ENCODE data around the gene WDR74. TPM values are rescaled to one million over a fixed set of nuclear protein-coding genes. Genes with fewer than 3 reads are reported as not detected.

WDR74 gene
- total and polyA plus RNA-seq, 9 of the 15 experiments (the other 6 are each of a cell fraction or from before 2014, with no cell fraction given), result 32.7 to 210 (median 114) TPM

DNA sequence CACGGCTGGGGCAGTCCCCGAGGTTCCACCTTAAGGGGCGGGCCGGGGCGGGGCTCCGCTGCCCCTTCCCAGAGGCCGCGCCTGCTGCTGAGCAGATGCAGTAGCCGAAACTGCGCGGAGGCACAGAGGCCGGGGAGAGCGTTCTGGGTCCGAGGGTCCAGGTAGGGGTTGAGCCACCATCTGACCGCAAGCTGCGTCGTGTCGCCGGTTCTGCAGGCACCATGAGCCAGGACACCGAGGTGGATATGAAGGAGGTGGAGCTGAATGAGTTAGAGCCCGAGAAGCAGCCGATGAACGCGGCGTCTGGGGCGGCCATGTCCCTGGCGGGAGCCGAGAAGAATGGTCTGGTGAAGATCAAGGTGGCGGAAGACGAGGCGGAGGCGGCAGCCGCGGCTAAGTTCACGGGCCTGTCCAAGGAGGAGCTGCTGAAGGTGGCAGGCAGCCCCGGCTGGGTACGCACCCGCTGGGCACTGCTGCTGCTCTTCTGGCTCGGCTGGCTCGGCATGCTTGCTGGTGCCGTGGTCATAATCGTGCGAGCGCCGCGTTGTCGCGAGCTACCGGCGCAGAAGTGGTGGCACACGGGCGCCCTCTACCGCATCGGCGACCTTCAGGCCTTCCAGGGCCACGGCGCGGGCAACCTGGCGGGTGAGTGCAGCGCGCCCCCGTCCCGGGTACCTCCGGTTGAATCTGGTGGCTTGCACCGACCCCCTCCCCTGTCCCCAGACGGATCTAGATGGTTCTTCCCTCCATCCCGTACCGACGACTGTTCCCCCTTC lies 41.6 kb upstream of the WDR74 start, which contains the start of gene SLC3A2 (continued):
- TF ChIP-seq, protein P1, sequence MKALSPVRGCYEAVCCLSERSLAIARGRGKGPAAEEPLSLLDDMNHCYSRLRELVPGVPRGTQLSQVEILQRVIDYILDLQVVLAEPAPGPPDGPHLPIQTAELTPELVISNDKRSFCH (CRISPR knock-in tag; IDR thresholded peaks at IDR 0.05), result no peak
- TF ChIP-seq, protein P1 (tag; IDR thresholded peaks at IDR 0.05), result peak; percentile 95
- no peak for TF ChIP-seq XRCC3 (IDR thresholded peaks at IDR 0.05)
- TF ChIP-seq ZFPM2 (CRISPR knock-in tag; IDR thresholded peaks at IDR 0.05), result 0 out of 2 replicates have a peak, but pooled peaks have one; percentile 44
- no peak for TF ChIP-seq ZNF239 (CRISPR knock-in tag; IDR thresholded peaks at IDR 0.05)
- no peak for TF ChIP-seq SRSF7 (optimal IDR thresholded peaks at IDR 0.05; ENCODE audit: low read depth, low read length)
- peak in 1 of 2 experiments; percentile 11; a peak in 1 of 3 replicates for TF ChIP-seq CBX3 (IDR thresholded peaks at IDR 0.05; ENCODE audit: borderline replicate concordance in 1 of 2, low read length in 2 of 2)
- TF ChIP-seq GATA2 (CRISPR knock-in tag; IDR thresholded peaks at IDR 0.05), result no peak
- TF ChIP-seq SNRNP70 (optimal IDR thresholded peaks at IDR 0.05; ENCODE audit: low read depth, low read length), result no peak
- TF ChIP-seq ETV5 (CRISPR knock-in tag; IDR thresholded peaks at IDR 0.05; ENCODE audit: low read depth), result peak; percentile 74
- no peak for TF ChIP-seq SETDB1 (IDR thresholded peaks at IDR 0.05; ENCODE audit: low read length)
- TF ChIP-seq, protein P2, sequence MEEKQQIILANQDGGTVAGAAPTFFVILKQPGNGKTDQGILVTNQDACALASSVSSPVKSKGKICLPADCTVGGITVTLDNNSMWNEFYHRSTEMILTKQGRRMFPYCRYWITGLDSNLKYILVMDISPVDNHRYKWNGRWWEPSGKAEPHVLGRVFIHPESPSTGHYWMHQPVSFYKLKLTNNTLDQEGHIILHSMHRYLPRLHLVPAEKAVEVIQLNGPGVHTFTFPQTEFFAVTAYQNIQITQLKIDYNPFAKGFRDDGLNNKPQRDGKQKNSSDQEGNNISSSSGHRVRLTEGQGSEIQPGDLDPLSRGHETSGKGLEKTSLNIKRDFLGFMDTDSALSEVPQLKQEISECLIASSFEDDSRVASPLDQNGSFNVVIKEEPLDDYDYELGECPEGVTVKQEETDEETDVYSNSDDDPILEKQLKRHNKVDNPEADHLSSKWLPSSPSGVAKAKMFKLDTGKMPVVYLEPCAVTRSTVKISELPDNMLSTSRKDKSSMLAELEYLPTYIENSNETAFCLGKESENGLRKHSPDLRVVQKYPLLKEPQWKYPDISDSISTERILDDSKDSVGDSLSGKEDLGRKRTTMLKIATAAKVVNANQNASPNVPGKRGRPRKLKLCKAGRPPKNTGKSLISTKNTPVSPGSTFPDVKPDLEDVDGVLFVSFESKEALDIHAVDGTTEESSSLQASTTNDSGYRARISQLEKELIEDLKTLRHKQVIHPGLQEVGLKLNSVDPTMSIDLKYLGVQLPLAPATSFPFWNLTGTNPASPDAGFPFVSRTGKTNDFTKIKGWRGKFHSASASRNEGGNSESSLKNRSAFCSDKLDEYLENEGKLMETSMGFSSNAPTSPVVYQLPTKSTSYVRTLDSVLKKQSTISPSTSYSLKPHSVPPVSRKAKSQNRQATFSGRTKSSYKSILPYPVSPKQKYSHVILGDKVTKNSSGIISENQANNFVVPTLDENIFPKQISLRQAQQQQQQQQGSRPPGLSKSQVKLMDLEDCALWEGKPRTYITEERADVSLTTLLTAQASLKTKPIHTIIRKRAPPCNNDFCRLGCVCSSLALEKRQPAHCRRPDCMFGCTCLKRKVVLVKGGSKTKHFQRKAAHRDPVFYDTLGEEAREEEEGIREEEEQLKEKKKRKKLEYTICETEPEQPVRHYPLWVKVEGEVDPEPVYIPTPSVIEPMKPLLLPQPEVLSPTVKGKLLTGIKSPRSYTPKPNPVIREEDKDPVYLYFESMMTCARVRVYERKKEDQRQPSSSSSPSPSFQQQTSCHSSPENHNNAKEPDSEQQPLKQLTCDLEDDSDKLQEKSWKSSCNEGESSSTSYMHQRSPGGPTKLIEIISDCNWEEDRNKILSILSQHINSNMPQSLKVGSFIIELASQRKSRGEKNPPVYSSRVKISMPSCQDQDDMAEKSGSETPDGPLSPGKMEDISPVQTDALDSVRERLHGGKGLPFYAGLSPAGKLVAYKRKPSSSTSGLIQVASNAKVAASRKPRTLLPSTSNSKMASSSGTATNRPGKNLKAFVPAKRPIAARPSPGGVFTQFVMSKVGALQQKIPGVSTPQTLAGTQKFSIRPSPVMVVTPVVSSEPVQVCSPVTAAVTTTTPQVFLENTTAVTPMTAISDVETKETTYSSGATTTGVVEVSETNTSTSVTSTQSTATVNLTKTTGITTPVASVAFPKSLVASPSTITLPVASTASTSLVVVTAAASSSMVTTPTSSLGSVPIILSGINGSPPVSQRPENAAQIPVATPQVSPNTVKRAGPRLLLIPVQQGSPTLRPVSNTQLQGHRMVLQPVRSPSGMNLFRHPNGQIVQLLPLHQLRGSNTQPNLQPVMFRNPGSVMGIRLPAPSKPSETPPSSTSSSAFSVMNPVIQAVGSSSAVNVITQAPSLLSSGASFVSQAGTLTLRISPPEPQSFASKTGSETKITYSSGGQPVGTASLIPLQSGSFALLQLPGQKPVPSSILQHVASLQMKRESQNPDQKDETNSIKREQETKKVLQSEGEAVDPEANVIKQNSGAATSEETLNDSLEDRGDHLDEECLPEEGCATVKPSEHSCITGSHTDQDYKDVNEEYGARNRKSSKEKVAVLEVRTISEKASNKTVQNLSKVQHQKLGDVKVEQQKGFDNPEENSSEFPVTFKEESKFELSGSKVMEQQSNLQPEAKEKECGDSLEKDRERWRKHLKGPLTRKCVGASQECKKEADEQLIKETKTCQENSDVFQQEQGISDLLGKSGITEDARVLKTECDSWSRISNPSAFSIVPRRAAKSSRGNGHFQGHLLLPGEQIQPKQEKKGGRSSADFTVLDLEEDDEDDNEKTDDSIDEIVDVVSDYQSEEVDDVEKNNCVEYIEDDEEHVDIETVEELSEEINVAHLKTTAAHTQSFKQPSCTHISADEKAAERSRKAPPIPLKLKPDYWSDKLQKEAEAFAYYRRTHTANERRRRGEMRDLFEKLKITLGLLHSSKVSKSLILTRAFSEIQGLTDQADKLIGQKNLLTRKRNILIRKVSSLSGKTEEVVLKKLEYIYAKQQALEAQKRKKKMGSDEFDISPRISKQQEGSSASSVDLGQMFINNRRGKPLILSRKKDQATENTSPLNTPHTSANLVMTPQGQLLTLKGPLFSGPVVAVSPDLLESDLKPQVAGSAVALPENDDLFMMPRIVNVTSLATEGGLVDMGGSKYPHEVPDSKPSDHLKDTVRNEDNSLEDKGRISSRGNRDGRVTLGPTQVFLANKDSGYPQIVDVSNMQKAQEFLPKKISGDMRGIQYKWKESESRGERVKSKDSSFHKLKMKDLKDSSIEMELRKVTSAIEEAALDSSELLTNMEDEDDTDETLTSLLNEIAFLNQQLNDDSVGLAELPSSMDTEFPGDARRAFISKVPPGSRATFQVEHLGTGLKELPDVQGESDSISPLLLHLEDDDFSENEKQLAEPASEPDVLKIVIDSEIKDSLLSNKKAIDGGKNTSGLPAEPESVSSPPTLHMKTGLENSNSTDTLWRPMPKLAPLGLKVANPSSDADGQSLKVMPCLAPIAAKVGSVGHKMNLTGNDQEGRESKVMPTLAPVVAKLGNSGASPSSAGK (IDR thresholded peaks at IDR 0.05), result peak; percentile 81
- TF ChIP-seq, protein P3, sequence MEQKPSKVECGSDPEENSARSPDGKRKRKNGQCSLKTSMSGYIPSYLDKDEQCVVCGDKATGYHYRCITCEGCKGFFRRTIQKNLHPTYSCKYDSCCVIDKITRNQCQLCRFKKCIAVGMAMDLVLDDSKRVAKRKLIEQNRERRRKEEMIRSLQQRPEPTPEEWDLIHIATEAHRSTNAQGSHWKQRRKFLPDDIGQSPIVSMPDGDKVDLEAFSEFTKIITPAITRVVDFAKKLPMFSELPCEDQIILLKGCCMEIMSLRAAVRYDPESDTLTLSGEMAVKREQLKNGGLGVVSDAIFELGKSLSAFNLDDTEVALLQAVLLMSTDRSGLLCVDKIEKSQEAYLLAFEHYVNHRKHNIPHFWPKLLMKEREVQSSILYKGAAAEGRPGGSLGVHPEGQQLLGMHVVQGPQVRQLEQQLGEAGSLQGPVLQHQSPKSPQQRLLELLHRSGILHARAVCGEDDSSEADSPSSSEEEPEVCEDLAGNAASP (IDR thresholded peaks at IDR 0.05), result no peak
- peak; percentile 46 for TF ChIP-seq NEUROD1 (IDR thresholded peaks at IDR 0.05; ENCODE audit: borderline replicate concordance, low read depth, low read length, partially characterized antibody)

All from K562 (cell line).